Measurements from ENCODE around the gene WDPCP.

DNA sequence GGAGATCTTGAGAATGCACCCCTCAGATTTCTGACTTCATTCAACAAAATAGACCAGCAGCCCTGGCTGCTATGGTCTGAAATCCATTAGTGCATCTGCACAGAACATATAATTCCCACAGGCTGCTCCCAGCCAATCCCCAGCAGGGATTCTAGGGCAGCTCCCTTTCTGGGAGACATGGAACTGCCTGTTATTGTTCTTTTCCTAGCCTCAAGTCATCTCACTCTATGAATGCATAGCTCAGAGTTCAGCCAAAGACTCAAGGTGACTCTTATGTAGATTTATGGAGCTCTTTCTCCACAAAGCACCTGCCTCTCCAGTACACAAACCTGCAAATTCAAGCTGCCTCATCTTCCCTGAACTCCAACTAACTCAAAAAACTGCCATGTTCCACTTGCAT lies 241.9 kb downstream of the WDPCP start:
- TF ChIP-seq, protein P1, sequence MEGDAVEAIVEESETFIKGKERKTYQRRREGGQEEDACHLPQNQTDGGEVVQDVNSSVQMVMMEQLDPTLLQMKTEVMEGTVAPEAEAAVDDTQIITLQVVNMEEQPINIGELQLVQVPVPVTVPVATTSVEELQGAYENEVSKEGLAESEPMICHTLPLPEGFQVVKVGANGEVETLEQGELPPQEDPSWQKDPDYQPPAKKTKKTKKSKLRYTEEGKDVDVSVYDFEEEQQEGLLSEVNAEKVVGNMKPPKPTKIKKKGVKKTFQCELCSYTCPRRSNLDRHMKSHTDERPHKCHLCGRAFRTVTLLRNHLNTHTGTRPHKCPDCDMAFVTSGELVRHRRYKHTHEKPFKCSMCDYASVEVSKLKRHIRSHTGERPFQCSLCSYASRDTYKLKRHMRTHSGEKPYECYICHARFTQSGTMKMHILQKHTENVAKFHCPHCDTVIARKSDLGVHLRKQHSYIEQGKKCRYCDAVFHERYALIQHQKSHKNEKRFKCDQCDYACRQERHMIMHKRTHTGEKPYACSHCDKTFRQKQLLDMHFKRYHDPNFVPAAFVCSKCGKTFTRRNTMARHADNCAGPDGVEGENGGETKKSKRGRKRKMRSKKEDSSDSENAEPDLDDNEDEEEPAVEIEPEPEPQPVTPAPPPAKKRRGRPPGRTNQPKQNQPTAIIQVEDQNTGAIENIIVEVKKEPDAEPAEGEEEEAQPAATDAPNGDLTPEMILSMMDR (IDR thresholded peaks at IDR 0.05): no peak
- TF ChIP-seq POLR2A (IDR thresholded peaks at IDR 0.05): no peak
